H1 (cell line): ENCODE measurements around the gene CUX1.

Source experiments
- BRCA1 ChIP-seq: IDR thresholded peaks from 2 replicates; pipeline ENCODE4 v1.6.1; 2012; ENCODE audit warnings: low read depth, low read length, improper control_type of control experiment
- CTCF ChIP-seq, 3 experiments: IDR thresholded peaks; 1 replicate in 2 of 3; 2 replicates in 1 of 3; pipeline versions ENCODE4 v1.5.1 to v1.6.1; 2011; ENCODE audit warnings: low read length in 3 of 3, mild to moderate bottlenecking in 3 of 3, inconsistent platforms in 2 of 3, low read depth in 1 of 3, moderate library complexity in 1 of 3; ENCODE audit not compliant: insufficient read depth in 1 of 3; ENCODE audit errors: control extremely low read depth in 1 of 3
- EZH2 ChIP-seq: fragments of 200-600 bp; sonication (generic); IDR thresholded peaks from 2 replicates; pipeline ENCODE4 v1.7.1; 2012; ENCODE audit warnings: low read depth, mild to moderate bottlenecking, moderate library complexity, low read length, inconsistent platforms; ENCODE audit not compliant: severe bottlenecking
- GABPA ChIP-seq: IDR thresholded peaks from 2 replicates; pipeline ENCODE4 v1.6.1; 2011; ENCODE audit warnings: mild to moderate bottlenecking, low read length, moderate library complexity, borderline replicate concordance; ENCODE audit not compliant: insufficient read depth
- GTF2F1 ChIP-seq: IDR thresholded peaks from 2 replicates; pipeline ENCODE4 v1.6.1; 2012; ENCODE audit warnings: low read depth, low read length, improper control_type of control experiment, borderline replicate concordance
- HDAC6 ChIP-seq: IDR thresholded peaks from one replicate; pipeline ENCODE4 v1.7.1; 2012; ENCODE audit warnings: low read depth, mild to moderate bottlenecking, inconsistent platforms, low read length, moderate library complexity
- MAX ChIP-seq: IDR thresholded peaks from 2 replicates; pipeline ENCODE4 v1.6.1; 2012; ENCODE audit warnings: inconsistent platforms
- POLR2AphosphoS5 ChIP-seq: IDR thresholded peaks from 2 replicates; pipeline ENCODE4 v1.6.1; 2011; ENCODE audit warnings: low read depth, low read length
- RAD21 ChIP-seq, 2 experiments: IDR thresholded peaks in 1 of 2; conservative IDR thresholded peaks in 1 of 2; 2 replicates each; pipeline ENCODE4 v1.6.1; 2011; ENCODE audit warnings: low read depth in 2 of 2, low read length in 2 of 2, improper control_type of control experiment in 1 of 2, inconsistent platforms in 1 of 2, mild to moderate bottlenecking in 1 of 2, moderate library complexity in 1 of 2
- SIN3A ChIP-seq, 2 experiments: IDR thresholded peaks in 1 of 2; conservative IDR thresholded peaks in 1 of 2; 2 replicates each; pipeline ENCODE4 v1.6.1; 2011 to 2012; ENCODE audit warnings: low read length in 2 of 2, improper control_type of control experiment in 1 of 2, low read depth in 1 of 2, mild to moderate bottlenecking in 1 of 2
- SRF ChIP-seq: IDR thresholded peaks from 2 replicates; pipeline ENCODE4 v1.6.1; 2011; ENCODE audit warnings: mild to moderate bottlenecking, low read depth, low read length, moderate library complexity

- TF ChIP-seq SRF (no peak), GTF2F1 (no peak), HDAC6 (no peak), MAX (no peak), BRCA1 (no peak), RAD21 (IDR thresholded peaks at IDR 0.05 in 1 of 2, conservative IDR thresholded peaks at IDR 0.05 in 1 of 2; ENCODE audit: low read depth in 2 of 2, low read length in 2 of 2) (no peak), CTCF (IDR thresholded peaks at IDR 0.05; ENCODE audit: control extremely low read depth in 1 of 3, insufficient read depth in 1 of 3, low read depth in 1 of 3, low read length in 3 of 3) (no peak), EZH2 (no peak), POLR2AphosphoS5 (no peak), GABPA (no peak), SIN3A (conservative IDR thresholded peaks at IDR 0.05 in 1 of 2, IDR thresholded peaks at IDR 0.05 in 1 of 2; ENCODE audit: low read depth in 1 of 2, low read length in 2 of 2) (no peak)
Observed at GRCh38 chr7:102018876-102019275, 201.4 kb downstream of the CUX1 start.
